CD4-positive, alpha-beta T cell (primary cell): ENCODE measurements around the gene AIFM1. TPM values are rescaled to one million over a fixed set of nuclear protein-coding genes. Genes with fewer than 3 reads are reported as not detected.

ENCODE experiments used
- ATAC-seq: fragments of 200-7000 bp; cut with Tn5 transposase; one replicate; pipeline ENCODE4 v1.10.0; 2022; ENCODE audit warnings: mild to moderate bottlenecking; ENCODE audit not compliant: poor library complexity
- CTCF ChIA-PET: fragments of 350-600 bp; sonication (Branson Sonifier 250); formaldehyde crosslinking; loops from one replicate; lab custom pipeline; 2021; ENCODE audit warnings: antibody characterized with exemption, inconsistent platforms; lab: Charles Lee
- POLR2A ChIA-PET: fragments of 350-600 bp; sonication (Branson Sonifier 250); formaldehyde crosslinking; loops from one replicate; lab custom pipeline; 2021; ENCODE audit warnings: antibody characterized with exemption, inconsistent platforms; lab: Charles Lee
- DNase-seq, 14 experiments: peaks; one replicate each; pipeline ENCODE4 v3.0.0-alpha.2; 2013 to 2020; ENCODE audit warnings: mixed read lengths in 2 of 14
- H3K27ac ChIP-seq, 2 donors: one replicate each; pipeline versions ENCODE4 v1.5.1 to v1.7.0; 2013; ENCODE audit warnings: low read length in 2 of 2, low read depth in 1 of 2, mild to moderate bottlenecking in 1 of 2
- H3K27me3 ChIP-seq, 2 experiments: 1 replicate in 1 of 2; 2 replicates in 1 of 2; pipeline versions ENCODE4 v1.6.1 to v1.7.0; 2013; ENCODE audit warnings: low read length in 2 of 2, control low read depth in 1 of 2, mild to moderate bottlenecking in 1 of 2, moderate library complexity in 1 of 2; ENCODE audit not compliant: insufficient read depth in 2 of 2, control insufficient read depth in 1 of 2
- H3K36me3 ChIP-seq: one replicate; pipeline ENCODE4 v1.6.1; 2013; ENCODE audit warnings: low read length, control low read depth; ENCODE audit not compliant: insufficient read depth
- H3K4me1 ChIP-seq: one replicate; pipeline ENCODE4 v1.6.1; 2013; ENCODE audit warnings: low read length, control low read depth; ENCODE audit not compliant: insufficient read depth
- H3K4me3 ChIP-seq: one replicate; pipeline ENCODE4 v1.5.1; 2013; ENCODE audit warnings: mild to moderate bottlenecking, low read length, moderate library complexity
- H3K9me3 ChIP-seq, 2 experiments: 1 replicate in 1 of 2; 2 replicates in 1 of 2; pipeline versions ENCODE4 v1.6.1 to v1.7.0; 2013; ENCODE audit warnings: low read length in 2 of 2, mild to moderate bottlenecking in 2 of 2, control low read depth in 1 of 2, moderate library complexity in 1 of 2; ENCODE audit not compliant: control insufficient read depth in 1 of 2, insufficient read depth in 1 of 2
- H3K27ac Mint-ChIP-seq: one replicate; pipeline ENCODE4 v1.8.0; 2020; ENCODE audit warnings: mixed read lengths
- H3K27me3 Mint-ChIP-seq: one replicate; pipeline ENCODE4 v1.8.0; 2021; ENCODE audit warnings: mixed read lengths
- H3K36me3 Mint-ChIP-seq: one replicate; pipeline ENCODE4 v1.8.0; 2021; ENCODE audit warnings: low read depth, mixed read lengths
- H3K4me1 Mint-ChIP-seq: one replicate; pipeline ENCODE4 v1.8.0; 2021; ENCODE audit warnings: low read depth, mixed read lengths
- H3K4me3 Mint-ChIP-seq: one replicate; pipeline ENCODE4 v1.8.0; 2020; ENCODE audit warnings: mild to moderate bottlenecking, mixed read lengths
- H3K9me3 Mint-ChIP-seq: one replicate; pipeline ENCODE4 v1.8.0; 2020; ENCODE audit warnings: mixed read lengths
- intact Hi-C, 2 experiments: fragments of 100-400 bp; cut with DNase I in 1 of 2; cut with micrococcal nuclease in 1 of 2; formaldehyde crosslinking; loops; one replicate each; pipeline versions ENCODE4 v1.15.1 to v1.9.0; 2023 to 2025; cut with DNase I, micrococcal nuclease
- total RNA-seq, 174 experiments: library from RNA in 2 of 174; stranded (reverse) in 2 of 174; gene quantifications; one replicate each; pipeline ENCODE4 v1.2.3 and lab custom pipeline; 2021 to 2026
- TF ChIP-seq, protein P1 (sequence below): fragments of 200-600 bp; IDR thresholded peaks from one replicate; pipeline ENCODE4 v1.8.0; 2022; ENCODE audit warnings: antibody characterized with exemption, mild to moderate bottlenecking

Gene AIFM1
- total RNA-seq, 2 experiments from 2014 or later: 6.1 to 6.4 TPM

DNA sequence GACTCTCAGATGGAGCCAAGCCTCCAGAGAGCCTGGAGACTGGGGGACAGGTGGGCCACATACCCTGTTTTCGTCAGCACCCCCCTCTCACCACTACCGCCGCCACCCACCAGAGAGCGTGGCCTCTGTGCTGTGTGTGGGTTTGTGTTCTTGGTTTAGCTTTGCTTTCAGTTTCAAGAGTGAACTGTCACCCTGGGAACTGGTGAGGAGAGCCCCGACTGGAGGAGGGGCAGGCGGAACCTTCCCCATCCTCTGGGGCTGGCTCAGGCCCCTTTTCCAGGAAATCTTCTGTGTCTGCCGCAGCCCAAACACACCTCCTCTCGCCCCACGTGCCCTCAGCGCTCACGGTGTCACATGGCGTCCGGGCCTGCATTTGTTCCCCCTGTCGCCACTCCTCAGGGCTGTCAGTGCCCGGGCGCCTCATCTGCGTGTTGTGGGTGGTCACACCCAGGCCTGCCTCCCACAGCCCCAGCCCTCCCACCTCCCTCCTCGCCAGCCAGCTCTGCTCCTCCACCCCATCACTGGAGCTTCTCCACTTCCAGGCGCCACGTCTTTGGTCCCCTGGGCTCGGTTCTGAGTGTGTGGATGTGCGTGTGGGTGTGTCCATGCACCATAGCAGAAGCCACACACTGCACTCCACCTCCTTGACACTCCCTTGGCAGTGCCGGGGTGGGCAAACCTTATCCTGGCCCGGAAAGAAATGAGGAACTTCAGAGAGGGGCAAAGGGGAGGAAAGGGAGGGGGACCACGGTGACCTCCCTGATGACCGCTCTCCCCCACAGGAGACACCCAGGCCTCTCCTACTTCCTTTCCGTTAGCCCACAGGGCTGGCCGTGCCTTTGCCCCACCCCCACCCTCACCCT is 83.2 kb downstream of the AIFM1 start:
- DNase-seq (peak; percentile 37 to 90 (median 58)), ATAC-seq (peak; percentile 70)
- Mint-ChIP-seq H3K9me3 (no peaks in the 10 kb centered on the region), H3K36me3 (peaks cover 8% of the 10 kb centered on the region), H3K27me3 (no peaks in the 10 kb centered on the region), H3K27ac (peak overlapping the region; percentile 93), H3K4me1 (peaks cover 50% of the 10 kb centered on the region), H3K4me3 (peak overlapping the region; percentile 90)
- intact Hi-C loops: loop anchor here (1.0 to 2.0 kb wide), 3 partner anchors 26 to 110 kb away; no protein-coding TSS in a partner anchor
- CTCF ChIA-PET: interaction anchor here (0.6 to 5.6 kb wide), 12 partner anchors 8 to 112 kb away, joined by 3 to 76 read pairs (median 5); no protein-coding TSS in a partner anchor
- Histone ChIP-seq H3K4me1 (peaks cover 78% of the 10 kb centered on the region), H3K4me3 (peak overlapping the region; percentile 45), H3K27me3 (no peaks in the 10 kb centered on the region), H3K27ac (peak overlapping the region; percentile 64 to 73), H3K9me3 (no peaks in the 10 kb centered on the region), H3K36me3 (peaks cover 14% of the 10 kb centered on the region)
- POLR2A ChIA-PET: interaction anchor here (0.9 to 2.6 kb wide), 8 partner anchors 8 to 94 kb away, joined by 4 to 15 read pairs (median 6); partner anchors contain the start of genes AIFM1, ELF4 and RAB33A
- TF ChIP-seq, protein P1, sequence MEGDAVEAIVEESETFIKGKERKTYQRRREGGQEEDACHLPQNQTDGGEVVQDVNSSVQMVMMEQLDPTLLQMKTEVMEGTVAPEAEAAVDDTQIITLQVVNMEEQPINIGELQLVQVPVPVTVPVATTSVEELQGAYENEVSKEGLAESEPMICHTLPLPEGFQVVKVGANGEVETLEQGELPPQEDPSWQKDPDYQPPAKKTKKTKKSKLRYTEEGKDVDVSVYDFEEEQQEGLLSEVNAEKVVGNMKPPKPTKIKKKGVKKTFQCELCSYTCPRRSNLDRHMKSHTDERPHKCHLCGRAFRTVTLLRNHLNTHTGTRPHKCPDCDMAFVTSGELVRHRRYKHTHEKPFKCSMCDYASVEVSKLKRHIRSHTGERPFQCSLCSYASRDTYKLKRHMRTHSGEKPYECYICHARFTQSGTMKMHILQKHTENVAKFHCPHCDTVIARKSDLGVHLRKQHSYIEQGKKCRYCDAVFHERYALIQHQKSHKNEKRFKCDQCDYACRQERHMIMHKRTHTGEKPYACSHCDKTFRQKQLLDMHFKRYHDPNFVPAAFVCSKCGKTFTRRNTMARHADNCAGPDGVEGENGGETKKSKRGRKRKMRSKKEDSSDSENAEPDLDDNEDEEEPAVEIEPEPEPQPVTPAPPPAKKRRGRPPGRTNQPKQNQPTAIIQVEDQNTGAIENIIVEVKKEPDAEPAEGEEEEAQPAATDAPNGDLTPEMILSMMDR: peak; percentile 23

DNA sequence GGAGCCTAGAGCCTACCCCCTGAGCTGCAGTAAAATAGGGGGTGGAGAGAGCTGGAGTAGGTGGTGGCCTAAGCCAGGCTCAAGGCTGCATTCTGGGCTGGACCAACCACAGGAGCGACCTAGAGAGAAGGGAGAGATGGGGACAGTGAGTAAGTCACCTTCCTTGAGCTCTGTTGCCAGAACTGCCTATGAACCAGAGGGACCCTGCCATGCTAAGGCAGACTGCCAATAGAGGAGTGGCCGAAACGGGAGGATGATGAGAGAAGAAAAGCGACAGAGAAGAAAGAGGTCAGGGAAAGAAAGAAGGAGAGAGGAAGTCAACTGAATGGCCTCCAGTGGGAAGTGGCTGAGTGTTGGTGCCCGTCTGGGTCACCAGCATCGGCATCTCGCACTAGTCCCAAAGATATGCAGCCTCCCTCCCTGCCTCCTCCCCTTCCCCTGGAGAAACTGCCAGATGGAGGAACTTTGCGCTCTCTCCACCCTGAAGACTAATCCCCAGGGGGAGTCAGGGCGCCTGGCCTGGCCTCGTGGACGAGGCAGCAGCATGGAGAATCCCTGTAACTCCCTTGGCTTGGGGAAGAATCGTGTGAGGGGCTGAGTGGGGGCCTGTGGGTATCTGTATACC is 84.1 kb downstream of the AIFM1 start:
- POLR2A ChIA-PET: interaction anchor here (0.6 to 2.6 kb wide), 10 partner anchors 9 to 95 kb away, joined by 3 to 15 read pairs (median 5); partner anchors contain the start of genes AIFM1, ELF4 and RAB33A

More for the DNA sequence above, 84.1 kb downstream of the AIFM1 start:
- Mint-ChIP-seq H3K36me3 (peaks cover 12% of the 10 kb centered on the region), H3K9me3 (no peaks in the 10 kb centered on the region), H3K4me1 (peaks cover 45% of the 10 kb centered on the region), H3K27ac (peak overlapping the region; percentile 93), H3K4me3 (peak overlapping the region; percentile 75), H3K27me3 (no peaks in the 10 kb centered on the region)
- Histone ChIP-seq H3K9me3 (no peaks in the 10 kb centered on the region), H3K4me1 (peaks cover 69% of the 10 kb centered on the region), H3K27me3 (no peaks in the 10 kb centered on the region), H3K36me3 (peaks cover 18% of the 10 kb centered on the region), H3K4me3 (peak overlapping the region; percentile 45), H3K27ac (peak overlapping the region; percentile 61 to 73)
- CTCF ChIA-PET: interaction anchor here (0.9 to 5.6 kb wide), 8 partner anchors 9 to 113 kb away, joined by 3 to 76 read pairs (median 5); no protein-coding TSS in a partner anchor
- intact Hi-C loops: loop anchor here (1.0 to 2.0 kb wide), 4 partner anchors 27 to 111 kb away; no protein-coding TSS in a partner anchor
- no peak for DNase-seq
- no peak for ATAC-seq
- TF ChIP-seq, protein P1: no peak
